B cell (primary cell): ENCODE results near the gene CDK5RAP2. TPM values are rescaled to one million over a fixed set of nuclear protein-coding genes. Genes with fewer than 3 reads are reported as not detected.

Experiments used
- ATAC-seq: fragments of 200-7000 bp; cut with Tn5 transposase; one replicate; pipeline ENCODE4 v1.10.0; 2021; ENCODE audit warnings: low read depth, mild to moderate bottlenecking, moderate number of reproducible peaks, moderate library complexity
- CTCF ChIA-PET: fragments of 350-600 bp; sonication (Branson Sonifier 250); formaldehyde crosslinking; loops from one replicate; lab custom pipeline; 2021; ENCODE audit warnings: antibody characterized with exemption, inconsistent platforms; lab: Charles Lee
- POLR2A ChIA-PET: fragments of 350-600 bp; sonication (Branson Sonifier 250); formaldehyde crosslinking; loops from one replicate; lab custom pipeline; 2021; ENCODE audit warnings: antibody characterized with exemption; lab: Charles Lee
- DNase-seq: peaks from one replicate; pipeline ENCODE4 v3.0.0; 2013
- H2AFZ ChIP-seq: 2 replicates; pipeline ENCODE4 v1.6.1; 2012; ENCODE audit warnings: mild to moderate bottlenecking, low read depth, low read length; ENCODE audit not compliant: insufficient read depth, poor library complexity, severe bottlenecking
- H3K27ac ChIP-seq, 2 donors: 1 replicate in 1 of 2; 2 replicates in 1 of 2; pipeline ENCODE4 v1.5.1; 2012 to 2013; ENCODE audit warnings: low read length in 2 of 2, mild to moderate bottlenecking in 2 of 2, moderate library complexity in 1 of 2
- H3K27me3 ChIP-seq, 4 experiments: fragments of 200-600 bp in 1 of 4; sonication (generic) in 1 of 4; replicated peaks in 1 of 4; 1 replicate in 2 of 4; 2 replicates in 2 of 4; pipeline versions ENCODE4 v1.6.1 to v1.7.0; 2013 to 2016; ENCODE audit warnings: low read length in 3 of 4, mild to moderate bottlenecking in 2 of 4, mixed read lengths in 1 of 4, moderate library complexity in 1 of 4; ENCODE audit not compliant: insufficient read depth in 4 of 4, control insufficient read depth in 3 of 4; ENCODE audit errors: control extremely low read depth in 1 of 4
- H3K36me3 ChIP-seq, 2 experiments: replicated peaks in 1 of 2; 1 replicate in 1 of 2; 2 replicates in 1 of 2; pipeline versions ENCODE4 v1.6.1 to v1.7.1; 2013; ENCODE audit warnings: low read length in 1 of 2; ENCODE audit not compliant: insufficient read depth in 2 of 2, control insufficient read depth in 1 of 2; ENCODE audit errors: control extremely low read depth in 1 of 2, extremely low read depth in 1 of 2
- H3K4me1 ChIP-seq, 2 donors: fragments of 200-600 bp in 1 of 2; sonication (generic) in 1 of 2; 1 replicate in 1 of 2; 2 replicates in 1 of 2; pipeline versions ENCODE4 v1.5.1 to v1.6.1; 2013 to 2017; ENCODE audit warnings: low read length in 2 of 2; ENCODE audit not compliant: control insufficient read depth in 2 of 2, insufficient read depth in 2 of 2
- H3K4me2 ChIP-seq: replicated peaks from 2 replicates; pipeline ENCODE3; 2012; ENCODE audit warnings: mild to moderate bottlenecking, low read depth, low read length; ENCODE audit not compliant: poor library complexity, severe bottlenecking
- H3K4me3 ChIP-seq, 5 experiments: fragments of 200-600 bp in 1 of 5; sonication (generic) in 1 of 5; 1 replicate in 3 of 5; 2 replicates in 2 of 5; pipeline versions ENCODE4 v1.5.1 to v1.7.0; 2011 to 2016; ENCODE audit warnings: low read length in 4 of 5, mild to moderate bottlenecking in 4 of 5, low read depth in 2 of 5, control low read depth in 1 of 5, moderate library complexity in 1 of 5; ENCODE audit not compliant: insufficient read depth in 1 of 5; ENCODE audit errors: control extremely low read depth in 1 of 5, extremely low read depth in 1 of 5
- H3K79me2 ChIP-seq: fragments of 200-600 bp; sonication (generic); one replicate; pipeline ENCODE4 v1.6.0; 2016; ENCODE audit warnings: low read length; ENCODE audit not compliant: control insufficient read depth, insufficient read depth
- H3K9ac ChIP-seq: fragments of 200-600 bp; sonication (generic); 2 replicates; pipeline ENCODE4 v1.6.1; 2017; ENCODE audit warnings: mild to moderate bottlenecking, low read length, moderate library complexity
- H3K9me3 ChIP-seq, 3 donors: one replicate each; pipeline versions ENCODE4 v1.6.1 to v1.7.1; 2013; ENCODE audit warnings: low read length in 2 of 3; ENCODE audit not compliant: control insufficient read depth in 2 of 3, insufficient read depth in 1 of 3; ENCODE audit errors: control extremely low read depth in 1 of 3
- H4K20me1 ChIP-seq: 2 replicates; pipeline ENCODE4 v1.6.0; 2012; ENCODE audit warnings: mild to moderate bottlenecking, low read length; ENCODE audit not compliant: insufficient read depth, control insufficient read depth, poor library complexity, severe bottlenecking
- H3K27ac Mint-ChIP-seq: one replicate; pipeline ENCODE4 v1.8.0; 2021; ENCODE audit warnings: mixed read lengths
- H3K27me3 Mint-ChIP-seq: one replicate; pipeline ENCODE4 v1.8.0; 2021; ENCODE audit warnings: mixed read lengths
- H3K4me1 Mint-ChIP-seq: one replicate; pipeline ENCODE4 v1.8.0; 2021; ENCODE audit warnings: mixed read lengths
- H3K4me3 Mint-ChIP-seq: one replicate; pipeline ENCODE4 v1.8.0; 2021; ENCODE audit warnings: mixed read lengths
- H3K9me3 Mint-ChIP-seq: one replicate; pipeline ENCODE4 v1.8.0; 2022; ENCODE audit warnings: mixed read lengths; ENCODE audit not compliant: insufficient read depth
- EZH2 ChIP-seq: IDR thresholded peaks from 2 replicates; pipeline ENCODE4 v1.6.1; 2012; ENCODE audit warnings: borderline replicate concordance, low read depth, mild to moderate bottlenecking, moderate library complexity, low read length; ENCODE audit not compliant: insufficient read depth, poor library complexity, severe bottlenecking
- WGBS: methylation state at CpG from one replicate; pipeline ENCODE4 v1.1.5; 2013; ENCODE audit warnings: missing lambda C conversion rate; ENCODE audit not compliant: insufficient coverage; 5-methylcytosine and 5-hydroxymethylcytosine counted together
- intact Hi-C: fragments of 100-400 bp; cut with micrococcal nuclease; formaldehyde crosslinking; loops from one replicate; pipeline ENCODE4 v1.10.0; 2022
- polyA plus RNA-seq: library from polyadenylated mRNA; depleted of rRNA; stranded (reverse); fragments of >200 nt; gene quantifications from 2 replicates; pipeline ENCODE4 v1.2.3, GENCODE V29; 2012
- total RNA-seq, 2 donors: library from RNA; stranded (reverse); fragments of 120-200 nt in 1 of 2; gene quantifications; 1 replicate in 1 of 2; 2 replicates in 1 of 2; pipeline versions ENCODE4 v1.2.3 to v1.2.4, GENCODE V29; 2013 to 2022
- TF ChIP-seq, protein P1 (sequence below): fragments of 200-600 bp; IDR thresholded peaks from one replicate; pipeline ENCODE4 v1.8.0; 2022; ENCODE audit warnings: antibody characterized with exemption, mild to moderate bottlenecking

Gene CDK5RAP2
- total and polyA plus RNA-seq, 2 donors (not counting 1 experiment from before 2014, with no cell fraction given) = 31.3 to 122 TPM

GRCh38 chr9:120389300-120389699 lies 190.7 kb downstream of the CDK5RAP2 start:
- H3K9me3 Mint-ChIP-seq = no peaks in the 10 kb centered on the region
- Histone ChIP-seq H3K27me3 (no peaks in the 10 kb centered on the region), H4K20me1 (no peaks in the 10 kb centered on the region), H3K36me3 (peaks cover 5 to 53% of the 10 kb centered on the region in 2 experiments), H3K4me1 (no peaks in the 10 kb centered on the region), H2AFZ (no peak overlapping the region), H3K4me3 (no peak overlapping the region), H3K9ac (no peak overlapping the region), H3K9me3 (no peaks in the 10 kb centered on the region), H3K4me2 (no peak overlapping the region), H3K27ac (no peak overlapping the region), H3K79me2 (no peaks in the 10 kb centered on the region)
- CTCF ChIA-PET = no interaction called here
- no peak overlapping the region for H3K27ac Mint-ChIP-seq
- 100% methylated on average over 1 of the region's 4 CpGs for WGBS
- H3K4me3 Mint-ChIP-seq = no peak overlapping the region
- intact Hi-C loops = no loop called here
- TF ChIP-seq EZH2 = no peak
- TF ChIP-seq, protein P1, sequence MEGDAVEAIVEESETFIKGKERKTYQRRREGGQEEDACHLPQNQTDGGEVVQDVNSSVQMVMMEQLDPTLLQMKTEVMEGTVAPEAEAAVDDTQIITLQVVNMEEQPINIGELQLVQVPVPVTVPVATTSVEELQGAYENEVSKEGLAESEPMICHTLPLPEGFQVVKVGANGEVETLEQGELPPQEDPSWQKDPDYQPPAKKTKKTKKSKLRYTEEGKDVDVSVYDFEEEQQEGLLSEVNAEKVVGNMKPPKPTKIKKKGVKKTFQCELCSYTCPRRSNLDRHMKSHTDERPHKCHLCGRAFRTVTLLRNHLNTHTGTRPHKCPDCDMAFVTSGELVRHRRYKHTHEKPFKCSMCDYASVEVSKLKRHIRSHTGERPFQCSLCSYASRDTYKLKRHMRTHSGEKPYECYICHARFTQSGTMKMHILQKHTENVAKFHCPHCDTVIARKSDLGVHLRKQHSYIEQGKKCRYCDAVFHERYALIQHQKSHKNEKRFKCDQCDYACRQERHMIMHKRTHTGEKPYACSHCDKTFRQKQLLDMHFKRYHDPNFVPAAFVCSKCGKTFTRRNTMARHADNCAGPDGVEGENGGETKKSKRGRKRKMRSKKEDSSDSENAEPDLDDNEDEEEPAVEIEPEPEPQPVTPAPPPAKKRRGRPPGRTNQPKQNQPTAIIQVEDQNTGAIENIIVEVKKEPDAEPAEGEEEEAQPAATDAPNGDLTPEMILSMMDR = no peak
- no peaks in the 10 kb centered on the region for H3K27me3 Mint-ChIP-seq
- DNase-seq (no peak), ATAC-seq (no peak)
- H3K4me1 Mint-ChIP-seq = no peaks in the 10 kb centered on the region
- POLR2A ChIA-PET = no interaction called here

- no peak overlapping the region for H3K27ac ChIP-seq
- H3K4me1 ChIP-seq = no peaks in the 10 kb centered on the region
- TF ChIP-seq, protein P1 = no peak
- no peak for TF ChIP-seq EZH2
- H3K9me3 ChIP-seq = no peaks in the 10 kb centered on the region
- H3K79me2 ChIP-seq = no peaks in the 10 kb centered on the region
- H3K4me3 Mint-ChIP-seq = no peak overlapping the region
- no peak overlapping the region for H3K27ac Mint-ChIP-seq
- intact Hi-C loops = no loop called here
- no peak overlapping the region for H3K4me3 ChIP-seq
- WGBS = 91% methylated on average over 18 of the region's 24 CpGs
- no peak overlapping the region for H3K9ac ChIP-seq
- H3K9me3 Mint-ChIP-seq = no peaks in the 10 kb centered on the region
- ATAC-seq (no peak), DNase-seq (no peak)
- H3K4me2 ChIP-seq = no peak overlapping the region
- H3K27me3 ChIP-seq = no peaks in the 10 kb centered on the region
- no peak overlapping the region for H2AFZ ChIP-seq
- no peaks in the 10 kb centered on the region for H3K27me3 Mint-ChIP-seq
- no peaks in the 10 kb centered on the region for H4K20me1 ChIP-seq
- peaks cover 3 to 43% of the 10 kb centered on the region in 2 experiments for H3K36me3 ChIP-seq
- ChIA-PET POLR2A (no interaction called here), CTCF (no interaction called here)
- no peaks in the 10 kb centered on the region for H3K4me1 Mint-ChIP-seq
Observed at GRCh38 chr9:120388003-120388855, 191.7 kb downstream of the CDK5RAP2 start.
